ENCODE measurements around the gene TREX2. TPM values are rescaled to one million over a fixed set of nuclear protein-coding genes. Genes with fewer than 3 reads are reported as not detected.

Gene TREX2
- total and polyA plus RNA-seq, 2 experiments from 2014 or later, result 0.60 to 1.3 TPM

GRCh38 chrX:153416781-153417450 is 28.9 kb downstream of the TREX2 start:
- Histone ChIP-seq H3K79me2 (no peaks in the 10 kb centered on the region), H3K4me2 (no peak overlapping the region), H3K9me2 (replicated peaks; ENCODE audit: insufficient read depth) (no peaks in the 10 kb centered on the region), H3K4me3 (no peak overlapping the region), H3K36me3 (replicated peaks; ENCODE audit: insufficient read depth, low read depth) (no peaks in the 10 kb centered on the region), H3K4me1 (ENCODE audit: insufficient read depth) (no peaks in the 10 kb centered on the region), H3K27ac (no peak overlapping the region), H3K27me3 (no peaks in the 10 kb centered on the region), H3K9me3 (ENCODE audit: low read depth) (no peaks in the 10 kb centered on the region), H4K20me1 (ENCODE audit: insufficient read depth, poor library complexity, severe bottlenecking) (no peaks in the 10 kb centered on the region), H2AFZ (no peak overlapping the region)
- TF ChIP-seq EZH2phosphoT487 (IDR thresholded peaks at IDR 0.05; ENCODE audit: low read depth, severe bottlenecking, unreplicated experiment), result no peak
- TF ChIP-seq EZH2 (IDR thresholded peaks at IDR 0.05; ENCODE audit: borderline replicate concordance), result no peak
- TF ChIP-seq CTCF (IDR thresholded peaks at IDR 0.05; ENCODE audit: poor library complexity), result no peak
- 61% methylated on average over 12 of the region's 12 CpGs for WGBS (ENCODE audit: low lambda C conversion rate, missing lambda C conversion rate)
- no peak for DNase-seq (ENCODE audit: low spot score)

GRCh38 chrX:153414856-153415510 is 30.9 kb downstream of the TREX2 start:
- no peak overlapping the region for H3K27ac ChIP-seq
- no peaks in the 10 kb centered on the region for H3K9me3 ChIP-seq (ENCODE audit: low read depth)
- 68% methylated on average over 9 of the region's 9 CpGs for WGBS (ENCODE audit: low lambda C conversion rate, missing lambda C conversion rate)
- no peak for DNase-seq (ENCODE audit: low spot score)
- no peaks in the 10 kb centered on the region for H3K4me1 ChIP-seq (ENCODE audit: insufficient read depth)
- TF ChIP-seq EZH2phosphoT487 (IDR thresholded peaks at IDR 0.05; ENCODE audit: low read depth, severe bottlenecking, unreplicated experiment), result no peak
- no peak for TF ChIP-seq CTCF (IDR thresholded peaks at IDR 0.05; ENCODE audit: poor library complexity)
- no peak for TF ChIP-seq EZH2 (IDR thresholded peaks at IDR 0.05; ENCODE audit: borderline replicate concordance)
- no peak overlapping the region for H3K4me3 ChIP-seq
- H2AFZ ChIP-seq, result no peak overlapping the region
- no peak overlapping the region for H3K4me2 ChIP-seq
- no peaks in the 10 kb centered on the region for H3K9me2 ChIP-seq (replicated peaks; ENCODE audit: insufficient read depth)
- H3K36me3 ChIP-seq (replicated peaks; ENCODE audit: insufficient read depth, low read depth), result no peaks in the 10 kb centered on the region
- no peaks in the 10 kb centered on the region for H3K79me2 ChIP-seq
- no peaks in the 10 kb centered on the region for H4K20me1 ChIP-seq (ENCODE audit: insufficient read depth, poor library complexity, severe bottlenecking)
- H3K27me3 ChIP-seq, result no peaks in the 10 kb centered on the region

- Histone ChIP-seq H3K4me2 (no peak overlapping the region), H2AFZ (no peak overlapping the region), H3K27me3 (no peaks in the 10 kb centered on the region), H3K79me2 (no peaks in the 10 kb centered on the region), H3K4me1 (ENCODE audit: insufficient read depth) (no peaks in the 10 kb centered on the region), H3K9me3 (ENCODE audit: low read depth) (no peaks in the 10 kb centered on the region), H3K4me3 (no peak overlapping the region), H3K27ac (no peak overlapping the region), H4K20me1 (ENCODE audit: insufficient read depth, poor library complexity, severe bottlenecking) (no peaks in the 10 kb centered on the region), H3K9me2 (replicated peaks; ENCODE audit: insufficient read depth) (no peaks in the 10 kb centered on the region), H3K36me3 (replicated peaks; ENCODE audit: insufficient read depth, low read depth) (no peaks in the 10 kb centered on the region)
- TF ChIP-seq EZH2phosphoT487 (IDR thresholded peaks at IDR 0.05; ENCODE audit: low read depth, severe bottlenecking, unreplicated experiment), result no peak
- no peak for TF ChIP-seq CTCF (IDR thresholded peaks at IDR 0.05; ENCODE audit: poor library complexity)
- no peak for TF ChIP-seq EZH2 (IDR thresholded peaks at IDR 0.05; ENCODE audit: borderline replicate concordance)
- 87% methylated on average over 11 of the region's 11 CpGs for WGBS (ENCODE audit: low lambda C conversion rate, missing lambda C conversion rate)
- no peak for DNase-seq (ENCODE audit: low spot score)
Observed at GRCh38 chrX:153413731-153414130, 32.1 kb downstream of the TREX2 start.

All from hepatocyte (in vitro differentiated cells).